Caco-2 (cell line): ENCODE results near the gene GLP1R. TPM values are rescaled to one million over a fixed set of nuclear protein-coding genes. Genes with fewer than 3 reads are reported as not detected.
A peak's percentile ranks its signal among the peaks of the same experiment; 100 is the strongest.

ENCODE experiments used
- BruUV-seq: library from RNA; stranded (reverse); fragments of 400-500 nt; replicated peaks from 2 replicates; lab custom pipeline; 2021; lab: Mats Ljungman, UMichigan
- CTCF ChIA-PET: fragments of 300-600 bp; sonication (Branson Sonifier 250); formaldehyde crosslinking; loops from one replicate; lab custom pipeline; 2022; ENCODE audit warnings: antibody characterized with exemption; lab: Charles Lee
- POLR2A ChIA-PET: fragments of 300-600 bp; sonication (Branson Sonifier 250); formaldehyde crosslinking; loops from one replicate; lab custom pipeline; 2022; ENCODE audit warnings: antibody characterized with exemption; lab: Charles Lee
- DNase-seq, 2 experiments: peaks; one replicate each; pipeline versions ENCODE4 v3.0.0 to v3.0.0-alpha.2; 2020 to 2022
- H3K27me3 ChIP-seq: replicated peaks from 2 replicates; pipeline ENCODE4 v1.6.0; 2011; ENCODE audit warnings: low read length; ENCODE audit not compliant: control insufficient read depth, insufficient read depth
- H3K36me3 ChIP-seq: 2 replicates; pipeline ENCODE4 v1.5.1; 2011; ENCODE audit warnings: low read length; ENCODE audit not compliant: control insufficient read depth, insufficient read depth
- H3K4me1 ChIP-seq: fragments of 250-450 bp; sonication (Bioruptor Pico); 2 replicates; pipeline ENCODE4 v1.5.1; 2020; ENCODE audit warnings: mild to moderate bottlenecking
- H3K4me3 ChIP-seq: 2 replicates; pipeline ENCODE4 v1.5.1; 2011; ENCODE audit warnings: low read depth, mild to moderate bottlenecking, control low read depth, low read length
- H3K9me3 ChIP-seq: fragments of 250-450 bp; sonication (Bioruptor Pico); 2 replicates; pipeline ENCODE4 v1.5.1; 2020; ENCODE audit warnings: mild to moderate bottlenecking, moderate library complexity
- H3K27ac Mint-ChIP-seq: one replicate; pipeline ENCODE4 v1.8.0; 2022; ENCODE audit warnings: mixed read lengths; ENCODE audit not compliant: unreplicated experiment
- H3K27me3 Mint-ChIP-seq: one replicate; pipeline ENCODE4 v1.8.0; 2022; ENCODE audit warnings: mixed read lengths; ENCODE audit not compliant: insufficient read depth, unreplicated experiment
- H3K36me3 Mint-ChIP-seq: one replicate; pipeline ENCODE4 v1.8.0; 2022; ENCODE audit warnings: mild to moderate bottlenecking, mixed read lengths; ENCODE audit not compliant: insufficient read depth, unreplicated experiment
- H3K4me1 Mint-ChIP-seq: one replicate; pipeline ENCODE4 v1.8.0; 2022; ENCODE audit warnings: low read depth, mixed read lengths; ENCODE audit not compliant: unreplicated experiment
- H3K4me3 Mint-ChIP-seq: one replicate; pipeline ENCODE4 v1.8.0; 2022; ENCODE audit warnings: mild to moderate bottlenecking, moderate library complexity, mixed read lengths; ENCODE audit not compliant: unreplicated experiment
- H3K9me3 Mint-ChIP-seq: one replicate; pipeline ENCODE4 v1.8.0; 2022; ENCODE audit warnings: mixed read lengths; ENCODE audit not compliant: unreplicated experiment
- CTCF ChIP-seq, 2 experiments: fragments of 200-600 bp in 1 of 2; IDR thresholded peaks; 1 replicate in 1 of 2; 2 replicates in 1 of 2; pipeline versions ENCODE4 v1.5.1 to v1.8.0; 2011 to 2022; ENCODE audit warnings: antibody characterized with exemption in 1 of 2, control low read depth in 1 of 2, inconsistent platforms in 1 of 2, low read depth in 1 of 2, low read length in 1 of 2, mild to moderate bottlenecking in 1 of 2, moderate library complexity in 1 of 2; ENCODE audit not compliant: insufficient read depth in 1 of 2, severe bottlenecking in 1 of 2, unreplicated experiment in 1 of 2
- intact Hi-C: fragments of 100-400 bp; cut with micrococcal nuclease; formaldehyde crosslinking; loops from one replicate; pipeline ENCODE4 v1.10.0; 2022; ENCODE audit not compliant: unreplicated experiment
- total RNA-seq: library from RNA; stranded (reverse); gene quantifications from 2 replicates; pipeline ENCODE4 v1.2.3, GENCODE V29; 2022

GLP1R gene
- total RNA-seq, 1 experiment from 2014 or later, result not detected

GRCh38 chr6:39062014-39062740 lies 13.6 kb downstream of the GLP1R start:
- peaks cover 41% of the 10 kb centered on the region for H3K4me1 Mint-ChIP-seq
- CTCF ChIA-PET, result interaction anchor here (1.1 kb wide), 1 partner anchor 30 kb away, joined by 3 read pairs; no protein-coding TSS in a partner anchor

GRCh38 chr6:39063526-39063925 lies 14.9 kb downstream of the GLP1R start:
- Histone ChIP-seq H3K36me3 (no peaks in the 10 kb centered on the region), H3K4me3 (no peak overlapping the region), H3K4me1 (peaks cover 43% of the 10 kb centered on the region), H3K27me3 (no peaks in the 10 kb centered on the region), H3K9me3 (no peaks in the 10 kb centered on the region)
- intact Hi-C loops, result loop anchor here (2.0 to 5.0 kb wide), 2 partner anchors 55 to 91 kb away; no protein-coding TSS in a partner anchor
- peak; percentile 67 to 74 for DNase-seq
- Mint-ChIP-seq H3K27me3 (no peaks in the 10 kb centered on the region), H3K27ac (peak overlapping the region; percentile 89), H3K4me3 (peak overlapping the region; percentile 39), H3K4me1 (peaks cover 41% of the 10 kb centered on the region), H3K36me3 (no peaks in the 10 kb centered on the region), H3K9me3 (no peaks in the 10 kb centered on the region)
- POLR2A ChIA-PET, result interaction anchor here (0.6 kb wide), 2 partner anchors 25 to 34 kb away, joined by 3 read pairs; no protein-coding TSS in a partner anchor
- TSS peak; percentile 99 for BruUV-seq
- CTCF ChIA-PET, result interaction anchor here (1.0 kb wide), 1 partner anchor 13 kb away, joined by 3 read pairs; no protein-coding TSS in a partner anchor
- TF ChIP-seq CTCF (IDR thresholded peaks at IDR 0.05; ENCODE audit: insufficient read depth in 1 of 2, low read depth in 1 of 2, low read length in 1 of 2, severe bottlenecking in 1 of 2, unreplicated experiment in 1 of 2), result no peak

More at GRCh38 chr6:39062014-39062740, 13.6 kb downstream of the GLP1R start:
- H3K4me3 Mint-ChIP-seq, result no peak overlapping the region
- Histone ChIP-seq H3K36me3 (no peaks in the 10 kb centered on the region), H3K4me1 (peaks cover 43% of the 10 kb centered on the region), H3K27me3 (no peaks in the 10 kb centered on the region), H3K4me3 (no peak overlapping the region), H3K9me3 (no peaks in the 10 kb centered on the region)
- POLR2A ChIA-PET, result interaction anchor here (0.6 kb wide), 3 partner anchors 75 to 414 kb away, joined by 3 to 6 read pairs (median 5); no protein-coding TSS in a partner anchor
- TF ChIP-seq CTCF (IDR thresholded peaks at IDR 0.05; ENCODE audit: insufficient read depth in 1 of 2, low read depth in 1 of 2, low read length in 1 of 2, severe bottlenecking in 1 of 2, unreplicated experiment in 1 of 2), result no peak
- intact Hi-C loops, result loop anchor here (2.0 to 5.0 kb wide), 2 partner anchors 53 to 90 kb away; no protein-coding TSS in a partner anchor
- DNase-seq, result no peak
- peak overlapping the region; percentile 89 for H3K27ac Mint-ChIP-seq
- no TSS peak for BruUV-seq
- H3K36me3 Mint-ChIP-seq, result no peaks in the 10 kb centered on the region
- no peaks in the 10 kb centered on the region for H3K27me3 Mint-ChIP-seq
- H3K9me3 Mint-ChIP-seq, result no peaks in the 10 kb centered on the region

GRCh38 chr6:39065561-39065960 lies 17.0 kb downstream of the GLP1R start:
- no TSS peak for BruUV-seq

More at GRCh38 chr6:39065561-39065960, 17.0 kb downstream of the GLP1R start:
- Mint-ChIP-seq H3K9me3 (no peaks in the 10 kb centered on the region), H3K36me3 (no peaks in the 10 kb centered on the region), H3K4me1 (peaks cover 33% of the 10 kb centered on the region), H3K27me3 (no peaks in the 10 kb centered on the region), H3K4me3 (no peak overlapping the region), H3K27ac (peak overlapping the region; percentile 89)
- Histone ChIP-seq H3K9me3 (no peaks in the 10 kb centered on the region), H3K4me1 (peaks cover 43% of the 10 kb centered on the region), H3K27me3 (no peaks in the 10 kb centered on the region), H3K36me3 (no peaks in the 10 kb centered on the region), H3K4me3 (no peak overlapping the region)
- intact Hi-C loops, result no loop called here
- POLR2A ChIA-PET, result no interaction called here
- CTCF ChIA-PET, result no interaction called here
- no peak for DNase-seq
- TF ChIP-seq CTCF (IDR thresholded peaks at IDR 0.05; ENCODE audit: insufficient read depth in 1 of 2, low read depth in 1 of 2, low read length in 1 of 2, severe bottlenecking in 1 of 2, unreplicated experiment in 1 of 2), result no peak
